Chondrocyte (in vitro differentiated cells): ENCODE measurements around the gene SOS2. TPM values are rescaled to one million over a fixed set of nuclear protein-coding genes. Genes with fewer than 3 reads are reported as not detected.

Experiments used
- DNase-seq: peaks from one replicate; pipeline ENCODE4 v3.0.0; 2021; ENCODE audit warnings: mixed read lengths, low spot score
- H3K27ac Mint-ChIP-seq: one replicate; pipeline ENCODE4 v1.8.0; 2021; ENCODE audit warnings: mild to moderate bottlenecking, moderate library complexity, mixed read lengths; ENCODE audit not compliant: unreplicated experiment
- H3K27me3 Mint-ChIP-seq: 2 replicates; pipeline ENCODE4 v1.8.0; 2021; ENCODE audit warnings: low read depth, mixed read lengths
- H3K36me3 Mint-ChIP-seq: 2 replicates; pipeline ENCODE4 v1.8.0; 2021; ENCODE audit warnings: low read depth, mixed read lengths
- H3K4me1 Mint-ChIP-seq: 2 replicates; pipeline ENCODE4 v1.8.0; 2021; ENCODE audit warnings: low read depth, mild to moderate bottlenecking, mixed read lengths
- H3K4me3 Mint-ChIP-seq: one replicate; pipeline ENCODE4 v1.8.0; 2021; ENCODE audit warnings: mild to moderate bottlenecking, moderate library complexity, mixed read lengths; ENCODE audit not compliant: unreplicated experiment
- H3K9me3 Mint-ChIP-seq: 2 replicates; pipeline ENCODE4 v1.8.0; 2021; ENCODE audit warnings: low read depth, mixed read lengths
- CTCF ChIP-seq: fragments of 200-600 bp; sonication (generic); IDR thresholded peaks from 2 replicates; pipeline ENCODE4 v1.5.0; 2021; ENCODE audit warnings: antibody characterized with exemption, mild to moderate bottlenecking, moderate library complexity
- total RNA-seq: library from RNA; stranded (reverse); gene quantifications from 3 replicates; pipeline ENCODE4 v1.2.1, GENCODE V29; 2021

SOS2 gene
- total RNA-seq, 1 donor from 2014 or later, result 28.1 TPM

DNA sequence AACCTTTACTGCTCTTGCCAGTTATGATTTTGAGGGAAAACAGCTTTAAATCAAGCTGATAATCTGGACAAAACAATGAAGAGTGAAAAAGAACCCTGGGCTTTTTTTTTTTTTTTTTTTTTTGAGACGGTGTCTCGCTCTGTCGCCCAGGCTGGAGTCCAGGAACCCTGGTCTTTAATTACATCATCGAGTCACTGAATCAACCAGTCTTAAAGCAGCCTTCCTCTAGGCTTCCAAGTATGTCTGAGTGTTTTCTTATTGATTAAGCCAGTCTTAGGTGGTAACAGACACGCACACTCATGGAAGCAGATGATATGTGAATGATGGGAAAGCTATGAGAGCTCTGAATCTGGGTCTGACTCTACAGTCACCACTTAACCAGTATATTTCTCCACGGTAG, 109.1 kb downstream of the SOS2 start:
- no peak overlapping the region for H3K27ac Mint-ChIP-seq
- no peak overlapping the region for H3K4me3 Mint-ChIP-seq
- TF ChIP-seq CTCF, result no peak
- no peaks in the 10 kb centered on the region for H3K4me1 Mint-ChIP-seq
- no peak for DNase-seq
- H3K27me3 Mint-ChIP-seq, result no peaks in the 10 kb centered on the region
- no peaks in the 10 kb centered on the region for H3K9me3 Mint-ChIP-seq
- peaks cover 26% of the 10 kb centered on the region for H3K36me3 Mint-ChIP-seq

DNA sequence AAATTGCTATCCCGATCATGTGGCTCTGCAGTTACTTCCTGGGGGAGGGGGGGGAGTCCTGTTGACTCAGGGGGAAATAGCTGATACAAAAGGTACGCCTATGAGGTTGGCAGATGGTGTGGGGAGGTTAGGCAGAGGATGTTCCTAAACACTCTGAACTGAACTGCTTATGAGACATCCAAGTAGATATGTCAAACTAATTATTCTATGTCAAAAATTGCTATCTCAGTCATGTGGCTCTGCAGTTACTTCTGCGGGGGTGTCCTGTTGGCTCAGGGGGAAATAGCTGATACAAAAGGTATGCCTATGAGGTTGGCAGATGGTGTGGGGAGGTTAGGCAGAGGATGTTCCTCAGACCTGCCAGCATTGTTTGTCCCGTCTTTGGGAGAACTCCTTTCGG, 109.9 kb downstream of the SOS2 start:
- Mint-ChIP-seq H3K27me3 (no peaks in the 10 kb centered on the region), H3K36me3 (peaks cover 25% of the 10 kb centered on the region), H3K9me3 (no peaks in the 10 kb centered on the region), H3K4me1 (peaks cover 6% of the 10 kb centered on the region), H3K27ac (peak overlapping the region; percentile 50), H3K4me3 (no peak overlapping the region)
- DNase-seq, result no peak
- TF ChIP-seq CTCF, result no peak

GRCh38 chr14:50117456-50117855, 113.9 kb downstream of the SOS2 start:
- H3K27me3 Mint-ChIP-seq, result no peaks in the 10 kb centered on the region
- H3K4me3 Mint-ChIP-seq, result no peak overlapping the region
- no peak for TF ChIP-seq CTCF
- H3K27ac Mint-ChIP-seq, result peak overlapping the region; percentile 22
- H3K36me3 Mint-ChIP-seq, result peaks cover 15% of the 10 kb centered on the region
- H3K4me1 Mint-ChIP-seq, result peaks cover 26% of the 10 kb centered on the region
- no peaks in the 10 kb centered on the region for H3K9me3 Mint-ChIP-seq
- no peak for DNase-seq

DNA sequence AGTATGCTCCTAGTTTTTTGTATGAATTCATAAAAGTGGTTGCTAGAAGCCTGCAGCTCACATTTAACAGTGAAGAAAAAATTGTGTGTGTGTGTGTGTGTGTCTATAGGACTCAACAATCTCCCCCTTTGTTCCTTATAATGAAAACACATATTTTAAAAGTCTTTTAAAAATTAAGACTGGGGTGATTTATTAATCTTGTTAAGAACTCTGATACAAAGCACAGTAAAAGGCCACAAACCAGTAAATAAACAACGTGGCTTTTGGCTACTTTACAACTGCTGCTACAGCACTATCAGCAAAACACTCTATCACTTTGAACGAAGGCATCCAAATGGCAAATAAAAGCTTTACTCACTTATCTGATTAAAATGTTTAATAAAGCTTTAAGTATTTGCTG, 114.4 kb downstream of the SOS2 start:
- H3K36me3 Mint-ChIP-seq, result peaks cover 15% of the 10 kb centered on the region
- peak overlapping the region; percentile 92 for H3K4me3 Mint-ChIP-seq
- H3K9me3 Mint-ChIP-seq, result no peaks in the 10 kb centered on the region
- peak overlapping the region; percentile 97 for H3K27ac Mint-ChIP-seq
- peaks cover 26% of the 10 kb centered on the region for H3K4me1 Mint-ChIP-seq
- H3K27me3 Mint-ChIP-seq, result no peaks in the 10 kb centered on the region
- DNase-seq, result no peak
- no peak for TF ChIP-seq CTCF

DNA sequence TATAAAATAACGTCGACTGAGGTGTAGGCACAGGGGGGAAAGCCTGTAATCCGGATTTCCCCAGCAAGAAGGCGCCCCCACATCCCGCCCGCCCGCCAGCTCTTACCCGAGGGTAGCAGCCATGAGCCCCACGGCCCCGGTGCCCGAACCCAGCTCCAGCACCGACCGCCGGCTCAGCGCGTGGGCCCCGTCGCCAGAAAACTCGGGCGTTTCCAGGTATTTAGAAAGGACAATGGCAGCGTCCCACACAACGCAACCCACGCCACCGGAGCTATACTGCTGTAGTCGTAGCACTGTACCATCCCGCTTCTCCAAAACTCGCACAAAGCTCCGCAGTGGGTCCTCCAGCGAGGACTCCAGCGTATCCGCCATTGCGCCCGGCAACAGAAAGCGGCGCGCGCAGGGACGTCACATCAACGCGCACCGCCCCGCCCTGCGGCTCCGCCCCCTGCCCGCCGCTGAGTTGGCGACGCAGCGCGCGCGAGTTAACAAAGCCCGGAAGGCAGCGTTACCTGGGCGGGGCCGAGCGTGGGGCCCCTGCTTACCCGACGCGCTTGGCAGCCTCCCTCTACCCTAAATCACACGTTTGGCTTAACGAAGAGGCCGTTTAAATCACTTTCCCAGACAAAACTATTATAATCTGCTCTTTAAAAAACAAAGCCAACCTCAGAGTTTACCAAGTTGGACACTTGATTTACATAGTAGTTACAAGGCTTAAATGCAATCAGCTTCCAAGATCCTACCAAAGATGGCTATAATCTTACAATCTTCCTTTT, 115.0 kb downstream of the SOS2 start, which contains the start of gene VCPKMT:
Gene VCPKMT (minus strand): TSS at position 392 of the 776 bp plus-strand sequence. CDS start 20 bp downstream, at position 372.
- peak; percentile 96 for DNase-seq
- Mint-ChIP-seq H3K4me3 (peak within 1 kb of the TSS; percentile 92), H3K4me1 (peaks cover 26% of the 10 kb centered on the region), H3K27me3 (no peaks in the 10 kb centered on the region), H3K36me3 (peaks cover 15% of the 10 kb centered on the region), H3K9me3 (no peaks in the 10 kb centered on the region), H3K27ac (peak within 1 kb of the TSS; percentile 97)
- no peak for TF ChIP-seq CTCF
